Neural progenitor cell (in vitro differentiated cells): ENCODE measurements around the gene BSDC1.

Source experiments
- CTCF ChIP-seq: fragments of 200-600 bp; sonication (generic); IDR thresholded peaks from 2 replicates; pipeline ENCODE4 v1.5.1; 2017; ENCODE audit warnings: antibody characterized with exemption, mild to moderate bottlenecking
- EZH2 ChIP-seq: fragments of 200-600 bp; sonication (generic); IDR thresholded peaks from 2 replicates; pipeline ENCODE4 v1.6.1; 2017; ENCODE audit warnings: antibody characterized with exemption, mild to moderate bottlenecking, moderate library complexity
- EZH2phosphoT487 ChIP-seq: fragments of 200-600 bp; sonication (generic); IDR thresholded peaks from 2 replicates; pipeline ENCODE4 v1.6.1; 2017; ENCODE audit warnings: antibody characterized with exemption

DNA sequence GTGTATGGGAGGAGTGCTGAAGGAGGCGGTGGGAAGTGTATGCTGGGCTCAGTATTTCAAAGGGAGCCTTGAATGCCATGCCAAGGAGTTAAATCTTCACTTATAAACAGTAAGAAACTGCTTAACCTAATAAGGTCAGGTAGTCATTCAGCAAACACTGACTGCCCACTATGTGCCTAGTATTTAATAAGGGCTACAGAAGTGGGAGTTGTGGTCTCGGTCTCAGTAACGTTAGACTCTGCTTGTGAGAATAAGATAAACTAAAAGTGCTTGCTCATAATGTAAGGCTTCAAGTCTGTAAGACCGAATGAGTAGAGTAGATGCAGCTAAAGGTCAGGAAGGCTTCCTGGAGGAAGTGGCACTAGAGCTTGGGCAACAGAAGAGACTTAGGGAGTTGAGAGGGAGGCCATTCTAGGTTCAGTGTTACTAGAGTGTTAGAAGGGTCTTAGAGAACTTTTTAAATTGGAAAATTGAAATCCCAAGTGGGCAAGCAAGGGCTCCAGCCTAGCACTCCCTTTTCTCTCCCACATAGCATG is 64.2 kb downstream of the BSDC1 start:
- TF ChIP-seq CTCF = no peak
- TF ChIP-seq EZH2 = no peak
- no peak for TF ChIP-seq EZH2phosphoT487
